ENCODE results near the gene BIRC6.
"Not testable (repeated sequence)": the region's sequence is repeated elsewhere in the genome, so short reads cannot be mapped to it uniquely, and the experiment has no call there.

BIRC6 gene

DNA sequence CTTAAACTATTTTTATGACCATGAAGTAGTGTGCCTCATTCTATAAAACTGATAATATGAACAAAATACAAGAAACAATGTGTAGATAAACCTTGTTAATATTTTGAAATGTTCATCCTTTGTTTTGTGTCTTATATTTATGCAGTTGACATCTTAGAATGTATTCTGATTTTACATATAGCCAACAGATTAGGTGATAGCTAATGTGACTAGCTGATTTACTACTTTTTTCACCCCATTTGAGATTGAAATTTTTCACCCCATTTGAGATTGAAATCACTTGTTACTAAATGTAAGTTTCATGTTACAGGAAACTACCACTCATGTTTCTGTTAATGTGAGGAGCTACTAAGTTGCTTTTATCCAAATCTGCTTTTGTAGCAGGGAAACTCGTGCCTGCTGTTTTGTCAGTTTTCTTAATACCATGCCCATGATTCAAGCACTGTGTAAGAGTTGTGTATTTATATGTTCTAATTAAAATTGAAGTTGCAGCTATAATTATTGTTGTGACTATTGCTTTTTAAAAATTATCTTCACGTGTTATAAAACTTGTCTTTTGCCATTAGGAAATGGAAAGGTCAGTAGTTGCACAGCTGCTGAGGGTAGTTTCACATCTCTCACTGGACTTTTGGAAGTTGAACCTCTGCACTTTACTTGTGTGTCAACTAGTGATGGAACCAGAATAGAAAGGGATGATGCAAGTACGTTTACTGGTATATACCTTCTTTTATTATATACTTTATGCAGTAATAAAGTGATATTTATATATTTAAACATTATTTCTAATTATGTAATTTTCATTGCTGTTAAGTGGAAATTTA lies 96.6 kb downstream of the BIRC6 start:
- no peak for DNase-seq

DNA sequence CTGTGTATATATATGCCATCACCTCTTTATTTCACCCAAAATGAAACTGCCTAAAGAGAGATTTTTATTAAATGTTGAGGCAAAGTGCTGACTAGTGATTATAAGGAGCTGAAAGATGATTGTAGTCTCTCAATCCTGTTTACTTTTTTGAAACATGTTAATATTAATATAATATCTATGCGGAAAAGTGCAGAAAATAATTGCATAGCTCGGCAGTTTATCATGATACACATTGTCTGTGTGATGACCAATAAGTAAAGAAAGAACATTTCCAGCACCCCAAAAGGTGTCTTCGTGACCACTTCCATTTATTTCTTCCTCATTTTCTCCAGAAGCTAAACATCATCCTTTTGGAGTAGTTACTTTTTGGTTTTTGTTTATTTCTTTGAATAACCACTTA lies 99.0 kb downstream of the BIRC6 start:
- no peak for DNase-seq

DNA sequence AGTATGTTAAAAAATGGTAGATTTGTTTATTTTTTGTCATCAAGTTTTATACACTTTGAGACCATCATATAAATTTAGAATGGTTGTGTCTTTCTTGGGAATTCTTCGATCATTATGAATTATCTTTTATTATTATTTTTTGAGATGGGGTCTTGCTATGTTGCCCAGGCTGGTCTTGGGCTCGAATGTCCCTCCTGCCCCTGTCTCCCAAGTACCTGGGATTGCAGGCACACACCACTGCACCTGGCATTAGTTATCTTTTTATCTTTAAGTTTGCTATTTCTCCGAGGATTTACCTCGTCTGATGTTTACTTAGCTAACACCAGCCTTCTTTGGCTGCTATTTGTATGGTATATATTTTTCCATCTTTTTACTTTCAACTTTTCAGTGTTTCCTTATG lies 100.0 kb downstream of the BIRC6 start:
- no peak for DNase-seq

DNA sequence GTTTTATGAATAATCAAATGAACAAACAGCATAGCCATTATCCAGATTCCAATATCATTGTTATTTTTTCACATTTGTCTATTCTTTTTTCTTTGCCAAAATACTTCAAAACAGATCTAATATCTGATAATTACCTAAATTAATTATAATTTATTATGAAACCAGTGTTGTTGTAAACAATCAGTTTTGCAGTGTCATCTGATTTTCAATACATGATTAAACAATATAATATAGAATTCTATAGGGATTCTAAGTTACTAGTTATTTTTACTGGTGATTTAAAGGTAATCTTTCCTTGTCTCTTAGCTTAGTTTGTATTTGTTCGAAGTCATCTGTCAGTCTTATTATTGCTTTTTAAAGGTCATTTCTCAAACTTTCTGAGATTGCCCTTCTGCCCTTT lies 101.0 kb downstream of the BIRC6 start:
- no peak for DNase-seq

DNA sequence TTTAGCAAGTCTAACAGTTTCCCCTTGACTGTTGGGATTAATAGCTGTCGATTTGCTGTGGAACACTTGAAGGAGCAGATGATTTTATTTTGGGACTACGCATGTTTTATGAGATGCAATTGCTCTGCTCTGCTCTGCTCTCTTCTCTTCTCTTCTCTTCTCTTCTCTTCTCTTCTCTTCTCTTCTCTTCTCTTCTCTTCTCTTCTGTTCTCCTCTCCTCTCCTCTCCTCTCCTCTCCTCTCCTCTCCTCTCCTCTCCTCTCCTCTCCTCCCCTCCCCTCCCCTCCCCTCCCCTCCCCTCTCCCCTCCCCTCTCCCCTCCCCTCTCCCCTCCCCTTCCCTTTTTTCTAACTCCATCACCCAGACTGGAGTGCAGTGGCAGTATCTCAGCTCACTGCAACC lies 104.0 kb downstream of the BIRC6 start:
- not testable (repeated sequence) for DNase-seq

DNA sequence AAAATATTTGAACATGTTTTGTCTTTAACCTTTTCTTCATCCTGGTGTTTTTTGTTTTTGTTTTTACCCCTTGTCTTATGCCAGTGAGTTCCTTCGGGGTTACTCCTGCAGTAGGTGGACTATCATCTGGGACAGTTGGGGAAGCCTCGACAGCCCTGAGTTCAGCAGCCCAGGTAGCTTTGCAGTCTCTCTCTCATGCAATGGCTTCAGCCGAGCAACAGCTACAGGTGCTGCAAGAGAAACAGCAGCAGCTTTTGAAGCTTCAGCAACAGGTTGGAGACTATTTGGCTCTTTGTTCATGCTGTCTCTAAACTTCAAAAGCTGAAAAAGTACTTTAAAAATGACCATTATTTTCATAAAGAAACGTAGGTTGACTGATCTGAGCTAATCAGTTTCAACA lies 106.3 kb downstream of the BIRC6 start:
- DNase-seq = no peak

DNA sequence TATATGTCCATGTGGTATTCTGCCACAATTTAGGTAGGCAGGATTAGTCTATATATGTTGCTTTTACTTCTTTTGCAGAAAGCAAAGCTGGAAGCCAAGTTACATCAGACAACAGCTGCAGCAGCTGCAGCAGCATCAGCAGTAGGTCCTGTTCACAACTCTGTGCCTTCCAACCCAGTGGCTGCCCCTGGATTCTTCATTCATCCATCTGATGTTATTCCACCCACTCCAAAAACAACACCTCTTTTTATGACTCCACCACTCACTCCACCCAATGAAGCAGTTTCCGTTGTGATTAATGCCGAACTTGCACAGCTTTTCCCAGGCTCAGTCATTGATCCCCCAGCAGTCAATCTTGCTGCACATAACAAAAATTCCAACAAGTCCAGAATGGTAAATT lies 107.6 kb downstream of the BIRC6 start:
- no peak for DNase-seq

DNA sequence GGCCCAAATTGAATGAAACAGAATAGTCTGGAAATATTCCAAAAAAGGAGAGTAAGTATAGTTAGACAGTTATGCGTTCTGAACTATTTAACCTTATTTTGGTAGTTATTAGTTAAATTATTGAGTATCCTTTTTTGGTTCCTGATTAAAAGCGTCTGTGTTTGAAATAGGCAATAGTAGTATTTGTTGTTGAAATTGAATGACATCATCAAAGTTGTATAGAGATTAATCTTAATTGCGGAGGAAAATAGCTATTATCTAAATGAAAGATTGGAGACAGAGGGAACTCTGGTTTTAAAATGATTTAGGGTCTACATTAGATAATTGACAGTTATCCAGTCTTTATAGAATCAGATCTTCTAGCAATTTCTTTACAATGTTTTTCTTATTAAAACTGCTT lies 115.8 kb downstream of the BIRC6 start:
- DNase-seq = no peak

DNA sequence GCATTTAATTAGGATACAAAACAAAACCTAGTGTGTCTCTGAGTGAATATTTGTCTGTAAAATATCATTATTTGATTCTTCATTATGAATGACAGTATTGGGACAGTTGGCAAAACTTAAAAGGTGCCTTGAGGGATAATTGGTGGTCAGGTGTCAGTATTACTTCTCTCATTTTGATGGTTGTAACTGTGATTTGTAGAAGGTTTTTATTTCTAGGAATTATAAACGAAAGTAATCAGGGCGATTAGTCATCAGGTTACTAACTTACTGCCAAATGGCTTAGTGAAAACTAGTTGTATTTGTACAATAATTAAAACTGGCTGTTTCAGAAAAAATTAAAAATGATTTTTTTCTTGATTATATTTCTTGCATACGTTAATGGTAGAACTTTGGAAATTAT lies 117.6 kb downstream of the BIRC6 start:
- no peak for DNase-seq

DNA sequence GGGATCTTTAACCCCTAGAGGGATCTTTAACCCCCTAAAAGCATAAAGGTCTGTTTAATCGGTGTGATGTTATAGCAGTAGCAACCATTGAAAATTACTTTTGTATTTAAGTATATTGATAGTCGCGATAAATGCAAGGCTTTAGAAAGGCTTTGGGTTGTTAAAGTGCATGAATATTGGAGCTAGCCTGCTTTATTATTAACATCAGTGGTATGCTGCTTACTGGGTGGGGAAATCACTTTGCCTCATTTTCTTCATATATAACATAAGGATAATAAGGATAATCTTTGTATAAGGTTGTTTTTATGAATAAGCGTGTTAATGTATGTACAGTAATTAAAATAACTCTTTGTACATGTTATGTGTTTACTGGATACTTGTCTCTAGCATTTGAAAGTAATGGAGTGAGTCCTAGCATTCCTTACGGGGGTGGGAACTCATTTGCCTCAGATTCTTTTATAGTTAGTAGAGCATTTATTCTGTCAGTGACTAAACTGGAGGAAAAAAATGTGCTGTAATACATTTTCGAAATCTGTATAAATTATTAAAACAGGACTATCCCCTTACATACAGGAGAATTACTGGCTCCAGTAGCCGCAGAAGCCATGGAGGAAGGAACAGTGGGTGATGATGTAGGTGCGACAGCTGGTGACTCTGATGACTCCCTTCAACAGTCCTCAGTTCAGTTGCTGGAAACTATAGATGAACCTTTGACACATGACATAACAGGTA lies 122.2 kb downstream of the BIRC6 start:
- DNase-seq = no peak

DNA sequence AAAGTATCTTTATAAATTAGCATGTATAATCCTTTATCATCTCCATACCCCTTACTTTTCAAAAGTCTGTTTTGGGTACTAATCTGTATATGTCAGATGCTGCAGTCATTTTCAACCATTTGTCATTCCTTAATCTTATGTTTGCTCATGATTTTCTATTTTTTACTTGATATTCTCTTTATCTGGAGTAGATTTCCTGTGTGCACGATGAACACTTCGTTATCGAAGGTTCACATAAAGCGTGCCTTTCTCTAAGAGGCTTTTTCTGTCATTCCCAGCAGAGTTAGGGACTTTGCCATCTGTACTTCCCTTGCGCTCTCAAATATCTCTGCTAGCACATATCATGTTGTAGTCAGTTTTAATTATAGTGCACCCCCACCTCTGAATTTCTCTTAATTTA lies 123.2 kb downstream of the BIRC6 start:
- DNase-seq = no peak

DNA sequence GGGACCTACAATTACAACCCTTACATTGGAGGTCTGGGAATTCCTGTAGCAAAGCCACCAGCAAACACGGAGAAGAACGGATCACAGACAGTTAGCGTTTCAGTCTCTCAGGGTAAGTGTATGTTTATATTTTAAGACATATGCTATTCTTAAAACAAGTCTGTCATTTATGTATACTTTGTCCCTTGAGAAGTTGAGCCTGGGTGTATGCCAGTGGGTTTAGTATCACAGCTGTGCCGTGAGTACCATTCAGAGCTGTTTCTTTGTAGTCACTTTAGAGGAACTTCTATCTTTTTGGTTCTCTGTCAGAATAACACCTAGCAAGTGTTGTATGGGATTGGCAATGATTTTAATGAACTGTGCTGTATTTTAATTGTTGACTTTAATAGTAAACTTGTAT lies 125.6 kb downstream of the BIRC6 start:
- DNase-seq = no peak

DNA sequence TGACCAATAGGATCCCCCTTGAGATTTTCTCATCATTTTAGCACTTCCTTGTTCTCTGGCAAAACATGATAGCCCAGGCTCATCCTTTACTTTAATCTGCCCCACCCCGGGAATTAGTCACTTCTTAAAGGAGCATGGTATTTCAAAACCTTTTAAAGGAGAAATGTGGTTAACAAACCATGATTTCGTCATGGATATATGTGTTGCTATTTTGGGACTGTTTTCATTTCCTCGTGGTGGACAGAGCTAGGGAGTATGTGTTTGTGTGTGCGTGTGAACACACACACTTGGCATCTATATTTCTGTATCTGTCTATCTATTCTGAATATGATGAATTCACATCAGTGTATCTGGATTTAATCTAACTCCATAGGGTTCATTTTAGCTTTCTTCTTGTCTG lies 128.1 kb downstream of the BIRC6 start:
- DNase-seq = no peak

DNA sequence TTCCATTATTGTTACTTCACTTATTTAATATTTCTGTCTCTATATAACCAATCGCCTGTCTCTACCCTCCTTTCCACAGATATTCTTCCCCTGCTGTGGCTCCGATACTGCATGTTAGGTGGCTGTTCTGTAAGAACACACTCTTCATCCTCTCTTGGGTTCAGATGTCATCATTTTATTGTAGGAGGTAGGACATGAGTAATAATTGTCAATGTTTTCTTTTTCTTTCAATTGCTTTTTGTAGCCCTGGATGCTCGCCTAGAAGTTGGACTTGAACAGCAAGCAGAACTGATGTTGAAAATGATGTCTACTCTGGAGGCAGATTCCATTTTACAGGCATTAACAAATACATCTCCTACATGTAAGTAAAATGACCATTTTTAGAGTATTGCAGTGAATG lies 128.6 kb downstream of the BIRC6 start:
- DNase-seq = no peak

DNA sequence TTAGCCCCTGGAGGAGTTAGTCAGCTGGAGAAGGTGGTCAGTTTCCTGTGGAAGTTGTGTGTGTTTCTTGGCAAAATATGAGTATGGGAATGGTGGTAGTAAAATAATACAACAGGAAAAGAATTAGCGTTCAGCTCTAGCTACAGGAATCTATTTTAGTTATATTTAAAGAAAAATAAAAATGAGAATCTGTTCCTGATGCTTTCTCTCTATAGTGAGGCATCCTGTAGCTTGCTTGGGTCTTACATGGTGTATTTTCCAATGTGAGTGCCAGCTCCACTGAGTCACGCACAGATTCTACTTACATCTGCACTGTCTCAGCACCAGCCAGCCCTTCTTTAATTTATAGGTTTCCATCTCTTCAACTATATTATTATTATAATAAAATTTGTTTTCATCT lies 132.2 kb downstream of the BIRC6 start:
- no peak for DNase-seq

DNA sequence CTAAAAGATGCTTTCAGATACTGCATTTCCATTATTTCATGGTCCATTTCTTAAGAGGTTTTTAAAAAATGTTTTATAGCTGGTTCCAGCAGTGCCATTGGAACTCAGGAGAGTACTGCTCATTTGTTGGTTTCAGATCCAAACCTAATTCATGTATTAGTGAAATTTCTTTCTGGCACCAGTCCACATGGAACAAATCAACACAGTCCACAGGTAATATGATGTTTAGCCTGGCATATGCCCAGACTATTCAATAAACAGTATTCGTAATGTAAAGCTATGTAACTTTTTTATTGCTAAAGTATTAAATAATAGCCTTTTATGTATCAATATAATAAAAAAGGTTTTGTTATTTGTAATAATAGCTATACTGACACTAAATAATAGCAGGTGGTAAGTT lies 134.5 kb downstream of the BIRC6 start:
- no peak for DNase-seq

DNA sequence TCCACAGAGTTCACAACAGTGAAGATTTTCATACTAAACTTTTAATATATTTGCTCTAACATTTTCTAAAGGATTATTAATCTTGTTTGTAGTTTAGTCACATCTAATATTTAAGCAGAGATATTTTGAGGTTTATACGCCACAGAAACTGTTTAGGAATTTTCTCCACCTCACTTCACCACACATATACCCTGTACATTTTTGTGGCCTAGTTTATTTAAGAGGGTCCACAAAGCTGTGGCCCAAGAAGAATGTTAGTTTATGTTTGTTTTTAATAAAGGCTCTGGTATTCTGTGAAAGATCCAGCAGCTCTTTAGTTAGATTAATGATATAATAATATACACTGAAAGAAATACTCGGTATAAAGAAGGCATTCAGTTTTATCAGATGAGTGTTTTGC lies 138.3 kb downstream of the BIRC6 start:
- DNase-seq = no peak

DNA sequence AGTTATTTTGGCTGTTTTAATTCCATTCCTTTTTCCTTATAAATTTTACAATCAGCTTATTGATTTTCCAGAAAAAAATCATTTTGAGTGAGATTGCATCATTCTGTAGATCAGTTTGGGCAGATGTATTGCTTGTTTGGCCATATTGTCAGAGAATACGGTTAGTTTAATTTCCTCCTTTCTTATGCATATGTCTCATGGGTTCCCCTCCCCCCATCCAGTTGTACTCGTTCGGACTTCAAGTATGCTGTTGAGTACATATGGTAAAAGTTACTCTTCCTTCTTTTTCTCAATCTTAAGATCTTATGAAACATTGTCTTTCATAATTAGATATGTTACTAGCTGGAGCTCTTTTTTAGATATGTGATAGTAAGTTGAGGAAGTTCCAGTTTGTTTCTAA lies 139.8 kb downstream of the BIRC6 start:
- DNase-seq = no peak

DNA sequence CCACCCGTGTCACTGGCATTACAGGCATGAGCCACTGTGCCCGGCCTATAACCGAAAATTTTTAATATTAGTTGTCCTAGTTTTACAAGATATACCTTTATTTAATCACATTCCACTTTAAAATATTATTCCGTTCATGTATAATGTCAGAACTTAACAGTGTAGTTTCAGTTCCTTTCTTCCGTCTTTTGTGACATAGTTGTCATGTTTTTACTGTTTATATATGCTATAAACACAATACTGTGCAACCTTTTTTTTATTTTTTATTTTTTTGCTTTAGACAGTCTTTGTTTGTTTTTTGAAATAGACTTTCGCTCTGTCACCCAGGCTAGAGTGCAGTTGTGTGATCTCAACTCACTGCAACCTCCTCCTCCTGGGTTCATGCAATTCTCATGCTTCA lies 141.5 kb downstream of the BIRC6 start:
- no peak for DNase-seq

DNA sequence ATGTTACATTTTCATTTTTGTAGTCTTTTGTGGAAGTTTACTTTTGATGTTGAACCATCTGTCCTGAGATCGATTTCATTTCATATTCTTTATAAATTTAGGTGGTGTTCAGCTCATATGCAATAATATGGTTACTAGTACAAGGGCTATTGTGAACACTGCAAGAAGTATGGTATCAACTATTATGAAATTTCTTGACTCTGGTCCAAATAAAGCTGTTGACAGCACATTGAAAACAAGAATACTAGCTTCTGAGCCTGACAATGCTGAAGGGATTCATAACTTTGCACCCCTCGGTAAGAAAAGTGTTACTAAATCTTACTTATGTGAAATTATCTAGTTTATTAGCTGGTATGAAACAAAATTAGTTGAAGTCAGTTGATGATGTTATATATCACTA lies 146.1 kb downstream of the BIRC6 start:
- no peak for DNase-seq

DNA sequence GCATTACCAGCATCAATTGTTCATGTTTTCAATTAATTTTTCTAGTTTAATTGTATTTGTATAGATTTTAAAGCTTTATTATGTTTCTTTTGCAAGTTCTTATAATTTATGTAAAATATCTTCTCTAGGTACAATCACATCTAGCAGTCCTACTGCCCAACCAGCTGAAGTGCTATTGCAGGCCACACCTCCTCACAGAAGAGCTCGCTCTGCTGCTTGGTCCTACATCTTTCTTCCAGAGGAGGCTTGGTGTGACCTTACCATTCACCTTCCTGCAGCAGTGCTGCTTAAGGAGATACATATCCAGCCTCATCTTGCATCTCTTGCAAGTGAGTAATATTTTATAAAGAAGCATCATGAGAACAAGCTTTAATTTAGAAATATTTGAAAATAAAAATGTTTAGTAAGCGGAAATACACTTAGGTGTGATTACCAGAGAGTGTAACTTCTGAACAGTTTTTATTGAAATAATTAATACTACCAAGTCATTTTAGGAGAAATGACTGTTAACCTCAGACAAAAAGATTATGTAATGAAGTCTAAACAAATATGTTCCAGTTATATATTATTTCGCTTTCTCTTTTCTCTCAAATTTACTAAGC lies 148.2 kb downstream of the BIRC6 start:
- no peak for DNase-seq

DNA sequence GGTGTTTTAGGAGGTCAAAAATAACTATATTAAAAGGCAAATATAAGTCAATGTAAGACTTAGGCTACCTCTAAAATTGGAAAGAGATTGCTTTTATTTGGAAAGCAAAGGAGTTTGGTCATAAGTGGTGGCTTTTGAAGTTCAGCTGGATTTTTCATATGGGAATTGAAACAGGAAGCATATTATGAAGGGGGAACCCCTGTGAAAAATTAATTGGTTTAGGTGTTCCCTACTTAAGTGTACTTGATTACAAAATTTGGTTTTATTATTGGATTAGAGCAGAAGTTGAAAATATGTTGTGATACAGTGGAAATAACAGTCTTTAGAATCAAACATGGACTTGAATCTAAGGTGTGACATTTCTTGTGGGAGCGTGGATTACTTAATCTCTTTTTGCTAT lies 149.6 kb downstream of the BIRC6 start:
- no peak for DNase-seq

DNA sequence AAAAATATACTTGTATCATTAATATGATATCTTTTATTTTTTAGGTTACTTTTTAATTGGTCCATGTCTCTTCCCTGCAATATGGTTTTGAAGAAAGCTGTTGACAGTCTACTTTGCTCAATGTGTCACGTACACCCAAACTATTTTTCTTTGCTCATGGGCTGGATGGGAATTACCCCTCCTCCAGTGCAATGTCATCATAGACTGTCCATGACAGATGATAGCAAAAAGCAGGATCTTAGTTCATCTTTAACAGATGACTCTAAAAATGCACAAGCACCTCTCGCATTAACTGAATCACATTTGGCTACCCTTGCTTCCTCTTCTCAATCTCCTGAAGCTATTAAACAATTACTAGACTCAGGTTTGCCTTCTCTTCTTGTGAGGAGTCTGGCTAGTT lies 158.1 kb downstream of the BIRC6 start:
- no peak for DNase-seq

DNA sequence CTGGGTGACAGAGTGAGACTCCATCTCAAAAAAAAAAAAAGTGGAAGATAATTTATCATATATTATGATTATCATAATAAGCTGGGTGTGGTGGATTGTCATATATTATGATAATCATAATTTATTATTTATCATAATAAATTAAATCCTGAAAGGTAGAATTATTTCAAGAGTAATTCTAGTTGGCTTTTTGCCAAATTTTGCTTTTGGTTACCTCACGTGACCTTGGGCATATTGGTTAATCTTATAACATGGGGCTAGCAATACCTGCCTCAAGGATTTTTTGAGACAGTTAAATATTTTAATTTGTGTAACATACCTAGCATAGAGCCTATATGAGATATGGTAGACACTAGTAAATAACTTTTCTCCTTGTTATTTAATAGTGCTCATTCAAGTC lies 159.7 kb downstream of the BIRC6 start:
- DNase-seq = no peak
